Body of pancreas (tissue), 4 donors: Measurements from ENCODE around the gene GAREM1. TPM values are rescaled to one million over a fixed set of nuclear protein-coding genes. Genes with fewer than 3 reads are reported as not detected.
A peak's percentile ranks its signal among the peaks of the same experiment; 100 is the strongest.

Experiments
- ATAC-seq: fragments of 150-250 bp; one replicate; pipeline ENCODE4 v1.9.1; 2016
- DNase-seq, 4 donors: peaks; one replicate each; pipeline ENCODE4 v3.0.0-alpha.2; 2019
- H3K27ac ChIP-seq, 4 donors: fragments of 200-600 bp; sonication (generic); 1 replicate in 3 of 4; 2 replicates in 1 of 4; pipeline versions ENCODE4 v1.5.1 to v1.6.1; 2016 to 2019; ENCODE audit warnings: mild to moderate bottlenecking in 1 of 4, mixed read lengths in 1 of 4, moderate library complexity in 1 of 4
- H3K27me3 ChIP-seq, 2 donors: fragments of 200-600 bp; sonication (generic); one replicate each; pipeline ENCODE4 v1.6.0; 2016; ENCODE audit warnings: mild to moderate bottlenecking in 1 of 2
- H3K36me3 ChIP-seq, 2 donors: fragments of 200-600 bp; sonication (generic); replicated peaks in 1 of 2; 2 replicates each; pipeline ENCODE4 v1.5.1; 2016; ENCODE audit warnings: low read depth in 2 of 2; ENCODE audit not compliant: insufficient read depth in 1 of 2
- H3K4me1 ChIP-seq: fragments of 200-600 bp; sonication (generic); one replicate; pipeline ENCODE4 v1.6.0; 2016
- H3K4me3 ChIP-seq, 2 donors: fragments of 200-600 bp; sonication (generic); 1 replicate in 1 of 2; 2 replicates in 1 of 2; pipeline ENCODE4 v1.5.1; 2016 to 2019
- H3K9me3 ChIP-seq, 3 donors: fragments of 200-600 bp; sonication (generic); 1 replicate in 2 of 3; 2 replicates in 1 of 3; pipeline ENCODE4 v1.5.1; 2016
- POLR2A ChIP-seq, 3 donors: fragments of 450-650 bp; IDR thresholded peaks; one replicate each; pipeline ENCODE4 v1.6.1; 2016; ENCODE audit warnings: antibody characterized with exemption in 3 of 3, mild to moderate bottlenecking in 2 of 3
- WGBS, 2 donors: methylation state at CpG; one replicate each; pipeline ENCODE4 v1.1.5; 2017; 5-methylcytosine and 5-hydroxymethylcytosine counted together
- intact Hi-C: fragments of 100-400 bp; cut with DNase I; formaldehyde crosslinking; loops from one replicate; pipeline ENCODE4 v1.15.1; 2023
- total RNA-seq, 2 donors: library from RNA; depleted of rRNA; stranded (reverse); fragments of >200 nt; gene quantifications; one replicate each; pipeline ENCODE4 v1.1.0, GENCODE V29; 2016
- TF ChIP-seq, protein P1 (sequence below), 7 experiments: fragments of 450-650 bp in 4 of 7; fragments of 200-600 bp in 3 of 7; sonication (generic) in 3 of 7; IDR thresholded peaks; one replicate each; pipeline ENCODE4 v1.5.1; 2016 to 2019; ENCODE audit warnings: antibody characterized with exemption in 7 of 7

The GAREM1 gene
- total RNA-seq, 2 donors from 2014 or later: 16.1 to 16.8 TPM

DNA sequence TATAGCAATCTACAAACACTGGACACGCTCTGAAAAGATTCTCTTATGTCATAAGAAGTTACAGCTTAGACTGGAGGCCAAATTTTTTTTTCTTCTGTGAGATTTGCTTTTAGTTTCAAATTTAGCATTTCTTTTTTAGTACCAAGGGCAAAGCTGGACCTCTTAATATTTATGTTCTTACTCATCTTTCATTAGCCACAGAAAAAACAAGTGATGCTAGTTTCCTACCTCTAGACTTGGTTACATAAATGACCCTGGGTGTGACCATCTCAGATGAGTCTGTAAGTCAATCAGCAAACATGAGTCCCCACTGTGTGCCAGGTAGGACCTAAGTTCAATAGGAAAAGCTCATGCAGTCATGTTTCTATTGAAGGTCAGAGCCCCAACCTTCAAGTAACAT is 186.4 kb downstream of the GAREM1 start:
- no peaks in the 10 kb centered on the region for H3K9me3 ChIP-seq
- no peak overlapping the region for H3K4me3 ChIP-seq
- H3K27ac ChIP-seq: no peak overlapping the region
- TF ChIP-seq POLR2A (IDR thresholded peaks at IDR 0.05): no peak
- TF ChIP-seq, protein P1, sequence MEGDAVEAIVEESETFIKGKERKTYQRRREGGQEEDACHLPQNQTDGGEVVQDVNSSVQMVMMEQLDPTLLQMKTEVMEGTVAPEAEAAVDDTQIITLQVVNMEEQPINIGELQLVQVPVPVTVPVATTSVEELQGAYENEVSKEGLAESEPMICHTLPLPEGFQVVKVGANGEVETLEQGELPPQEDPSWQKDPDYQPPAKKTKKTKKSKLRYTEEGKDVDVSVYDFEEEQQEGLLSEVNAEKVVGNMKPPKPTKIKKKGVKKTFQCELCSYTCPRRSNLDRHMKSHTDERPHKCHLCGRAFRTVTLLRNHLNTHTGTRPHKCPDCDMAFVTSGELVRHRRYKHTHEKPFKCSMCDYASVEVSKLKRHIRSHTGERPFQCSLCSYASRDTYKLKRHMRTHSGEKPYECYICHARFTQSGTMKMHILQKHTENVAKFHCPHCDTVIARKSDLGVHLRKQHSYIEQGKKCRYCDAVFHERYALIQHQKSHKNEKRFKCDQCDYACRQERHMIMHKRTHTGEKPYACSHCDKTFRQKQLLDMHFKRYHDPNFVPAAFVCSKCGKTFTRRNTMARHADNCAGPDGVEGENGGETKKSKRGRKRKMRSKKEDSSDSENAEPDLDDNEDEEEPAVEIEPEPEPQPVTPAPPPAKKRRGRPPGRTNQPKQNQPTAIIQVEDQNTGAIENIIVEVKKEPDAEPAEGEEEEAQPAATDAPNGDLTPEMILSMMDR (IDR thresholded peaks at IDR 0.05): no peak
- H3K4me1 ChIP-seq: peaks cover 23% of the 10 kb centered on the region
- H3K36me3 ChIP-seq: peaks cover 3 to 12% of the 10 kb centered on the region in 2 donors
- DNase-seq (no peak), ATAC-seq (no peak)
- WGBS, 2 donors: 79 to 98% methylated on average over 1 of the region's 1 CpG
- H3K27me3 ChIP-seq: no peaks in the 10 kb centered on the region
- intact Hi-C loops: no loop called here

DNA sequence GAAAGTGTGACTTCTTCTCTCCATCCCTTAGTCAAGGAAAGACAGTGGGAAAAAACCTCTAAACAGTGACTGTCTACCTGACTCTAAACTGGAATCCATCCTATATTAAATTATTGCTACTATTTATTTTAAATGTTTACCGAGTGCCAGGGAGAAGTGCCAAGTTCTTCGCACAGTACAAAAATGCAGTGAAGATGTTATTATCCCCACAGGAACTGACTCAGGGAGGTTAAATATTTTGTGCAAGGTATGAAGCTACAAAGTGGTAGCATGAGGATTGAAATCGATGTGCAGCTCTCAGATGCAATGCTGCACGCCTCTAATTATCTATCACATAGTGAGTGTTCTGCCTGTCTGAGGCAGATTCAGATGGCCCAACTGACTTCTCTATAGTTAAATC is 189.8 kb downstream of the GAREM1 start:
- no peaks in the 10 kb centered on the region for H3K9me3 ChIP-seq
- TF ChIP-seq POLR2A (IDR thresholded peaks at IDR 0.05): no peak
- TF ChIP-seq, protein P1 (IDR thresholded peaks at IDR 0.05): no peak
- H3K4me1 ChIP-seq: peaks cover 42% of the 10 kb centered on the region
- WGBS, 2 donors: 42 to 47% methylated on average over 4 of the region's 4 CpGs
- H3K4me3 ChIP-seq: no peak overlapping the region
- DNase-seq: no peak
- no peak for ATAC-seq
- no peaks in the 10 kb centered on the region for H3K27me3 ChIP-seq
- H3K27ac ChIP-seq: peak overlapping the region in 1 of 4 donors; percentile 6
- intact Hi-C loops: no loop called here
- H3K36me3 ChIP-seq: no peaks in the 10 kb centered on the region

DNA sequence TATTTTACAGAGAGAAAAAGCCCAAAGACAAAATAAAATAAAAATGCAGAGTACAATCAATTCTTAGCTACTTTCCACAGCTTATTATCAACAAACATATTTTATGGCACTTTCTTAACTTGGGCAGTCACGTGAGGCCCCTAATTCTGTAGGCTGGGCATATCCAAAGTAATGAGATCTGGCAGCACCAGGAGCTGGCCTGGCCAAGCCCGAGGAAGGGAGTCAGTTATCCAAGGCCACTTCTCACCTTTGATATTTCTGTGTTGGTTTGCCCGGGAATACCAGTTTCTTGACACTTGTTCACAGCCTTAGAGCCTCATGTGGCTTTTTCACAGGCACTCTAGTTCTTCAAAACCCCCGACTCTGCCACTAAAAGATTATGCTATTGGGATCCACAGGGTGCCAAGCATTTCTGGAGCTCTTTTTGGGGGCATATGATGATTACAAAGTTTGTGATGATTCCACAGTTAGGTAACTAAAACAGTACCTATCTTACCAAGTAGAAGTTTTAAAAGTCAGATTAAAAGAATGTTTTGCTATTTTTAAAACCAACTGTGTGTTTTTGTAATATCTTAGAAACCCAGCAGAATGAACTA is 190.4 kb downstream of the GAREM1 start:
- DNase-seq (peak; percentile 31 to 69 (median 47)), ATAC-seq (peak; percentile 66)
- H3K27ac ChIP-seq: peak overlapping the region in 2 of 4 donors; percentile 6 to 20
- no peak for TF ChIP-seq POLR2A (IDR thresholded peaks at IDR 0.05)
- TF ChIP-seq, protein P1 (IDR thresholded peaks at IDR 0.05): no peak
- H3K4me3 ChIP-seq: no peak overlapping the region
- no peaks in the 10 kb centered on the region for H3K36me3 ChIP-seq
- peaks cover 42% of the 10 kb centered on the region for H3K4me1 ChIP-seq
- WGBS, 2 donors: 14 to 17% methylated on average over 4 of the region's 4 CpGs
- intact Hi-C loops: no loop called here
- H3K9me3 ChIP-seq: no peaks in the 10 kb centered on the region
- no peaks in the 10 kb centered on the region for H3K27me3 ChIP-seq

DNA sequence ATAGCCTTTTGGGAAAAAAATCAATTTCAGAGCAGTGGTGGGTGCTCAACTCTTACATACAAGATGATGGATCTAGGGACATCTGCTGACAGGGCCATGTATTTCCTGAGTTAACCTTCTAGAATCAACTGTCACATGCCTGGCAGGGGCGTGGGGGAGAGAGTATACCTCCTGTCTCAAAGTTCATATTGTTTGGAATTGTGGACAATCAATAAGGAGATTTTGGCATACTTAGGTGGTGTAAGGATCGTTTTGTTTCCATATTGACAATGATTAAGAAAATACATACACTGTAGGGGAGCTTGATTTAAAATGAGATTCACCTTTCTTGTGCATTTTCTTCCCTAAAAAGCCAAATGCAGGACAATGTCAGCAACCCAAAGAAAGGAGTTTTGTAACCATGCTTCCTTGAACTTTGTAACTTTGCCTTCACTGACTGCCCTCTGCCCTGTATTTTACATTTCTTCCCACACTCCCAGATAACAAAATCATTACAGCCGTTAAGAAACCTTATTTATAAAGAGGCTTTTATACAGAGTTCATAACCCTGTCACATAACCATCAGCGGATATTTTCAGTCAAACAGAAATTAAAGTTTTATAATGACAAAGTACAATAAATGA is 192.4 kb downstream of the GAREM1 start:
- H3K9me3 ChIP-seq: no peaks in the 10 kb centered on the region
- no peaks in the 10 kb centered on the region for H3K36me3 ChIP-seq
- no peak for DNase-seq
- TF ChIP-seq, protein P1 (IDR thresholded peaks at IDR 0.05): no peak
- no peak for TF ChIP-seq POLR2A (IDR thresholded peaks at IDR 0.05)
- no peaks in the 10 kb centered on the region for H3K27me3 ChIP-seq
- WGBS, 2 donors: 11 to 21% methylated on average over 4 of the region's 4 CpGs
- peaks cover 42% of the 10 kb centered on the region for H3K4me1 ChIP-seq
- no peak for ATAC-seq
- H3K4me3 ChIP-seq: no peak overlapping the region
- intact Hi-C loops: loop anchor here (10.0 kb wide), 1 partner anchor 197 kb away; the partner anchor contains the start of gene GAREM1
- no peak overlapping the region for H3K27ac ChIP-seq
